KMS-11 (cell line): Measurements from ENCODE around the gene CPHXL.

ENCODE experiments used
- H2AFZ ChIP-seq: fragments of 200-600 bp; sonication (generic); 2 replicates; pipeline ENCODE4 v1.6.1; 2016; ENCODE audit warnings: antibody characterized with exemption, mixed run types, low read depth
- H3K27ac ChIP-seq: fragments of 200-600 bp; sonication (generic); 2 replicates; pipeline ENCODE4 v1.6.1; 2016; ENCODE audit warnings: mild to moderate bottlenecking, mixed run types
- H3K27me3 ChIP-seq: fragments of 200-600 bp; sonication (generic); 2 replicates; pipeline ENCODE4 v1.6.1; 2017; ENCODE audit warnings: mild to moderate bottlenecking, low read depth, mixed run types, moderate library complexity; ENCODE audit not compliant: insufficient read depth
- H3K36me3 ChIP-seq: fragments of 200-600 bp; sonication (generic); 2 replicates; pipeline ENCODE4 v1.6.1; 2017; ENCODE audit warnings: mild to moderate bottlenecking, mixed run types; ENCODE audit not compliant: insufficient read depth
- H3K4me1 ChIP-seq: fragments of 200-600 bp; sonication (generic); 2 replicates; pipeline ENCODE4 v1.6.1; 2016; ENCODE audit warnings: mild to moderate bottlenecking, low read depth, mixed run types; ENCODE audit not compliant: poor library complexity, severe bottlenecking
- H3K4me2 ChIP-seq: fragments of 200-600 bp; sonication (generic); 2 replicates; pipeline ENCODE4 v1.7.0; 2016; ENCODE audit warnings: mild to moderate bottlenecking, mixed run types
- H3K4me3 ChIP-seq: fragments of 200-600 bp; sonication (generic); IDR thresholded peaks from 2 replicates; pipeline ENCODE4 v1.6.1; 2017; ENCODE audit warnings: low read depth, low read length, mixed read lengths; ENCODE audit not compliant: insufficient read depth
- H3K79me2 ChIP-seq: fragments of 200-600 bp; sonication (generic); 2 replicates; pipeline ENCODE4 v1.6.1; 2016; ENCODE audit warnings: low read depth, mixed run types; ENCODE audit not compliant: insufficient read depth
- H3K9ac ChIP-seq: fragments of 200-600 bp; sonication (generic); 2 replicates; pipeline ENCODE4 v1.6.1; 2016; ENCODE audit warnings: mild to moderate bottlenecking, mixed run types
- H4K20me1 ChIP-seq: fragments of 200-600 bp; sonication (generic); 2 replicates; pipeline ENCODE4 v1.6.1; 2016; ENCODE audit warnings: mild to moderate bottlenecking, mixed run types; ENCODE audit not compliant: insufficient read depth
- CTCF ChIP-seq: fragments of 200-600 bp; sonication (generic); conservative IDR thresholded peaks from 2 replicates; pipeline ENCODE4 v1.6.1; 2017; ENCODE audit warnings: low read depth, mild to moderate bottlenecking, antibody characterized with exemption, low read length, moderate library complexity, mixed read lengths

The CPHXL gene

GRCh38 chr16:75763204-75763603, 36.9 kb upstream of the CPHXL start:
- Histone ChIP-seq H3K27ac (no peak overlapping the region), H3K79me2 (no peaks in the 10 kb centered on the region), H3K9ac (no peak overlapping the region), H3K4me3 (no peak overlapping the region), H3K36me3 (no peaks in the 10 kb centered on the region), H3K4me2 (no peak overlapping the region), H2AFZ (no peak overlapping the region), H3K4me1 (peaks cover 6% of the 10 kb centered on the region), H3K27me3 (no peaks in the 10 kb centered on the region), H4K20me1 (no peaks in the 10 kb centered on the region)
- no peak for TF ChIP-seq CTCF

- Histone ChIP-seq H3K27me3 (no peaks in the 10 kb centered on the region), H4K20me1 (no peaks in the 10 kb centered on the region), H3K4me2 (no peak overlapping the region), H3K79me2 (no peaks in the 10 kb centered on the region), H3K4me3 (no peak overlapping the region), H2AFZ (no peak overlapping the region), H3K4me1 (peaks cover 6% of the 10 kb centered on the region), H3K9ac (no peak overlapping the region), H3K27ac (no peak overlapping the region), H3K36me3 (no peaks in the 10 kb centered on the region)
- no peak for TF ChIP-seq CTCF
Measured at GRCh38 chr16:75762746-75763145, 36.5 kb upstream of the CPHXL start.

- Histone ChIP-seq H3K9ac (no peak overlapping the region), H3K27me3 (no peaks in the 10 kb centered on the region), H2AFZ (no peak overlapping the region), H3K79me2 (no peaks in the 10 kb centered on the region), H3K4me3 (no peak overlapping the region), H4K20me1 (no peaks in the 10 kb centered on the region), H3K4me2 (no peak overlapping the region), H3K4me1 (peaks cover 6% of the 10 kb centered on the region), H3K27ac (no peak overlapping the region), H3K36me3 (no peaks in the 10 kb centered on the region)
- no peak for TF ChIP-seq CTCF
Measured at GRCh38 chr16:75761108-75761507, 34.8 kb upstream of the CPHXL start.

- Histone ChIP-seq H3K9ac (no peak overlapping the region), H3K27me3 (no peaks in the 10 kb centered on the region), H2AFZ (no peak overlapping the region), H3K4me3 (no peak overlapping the region), H4K20me1 (no peaks in the 10 kb centered on the region), H3K4me1 (peaks cover 6% of the 10 kb centered on the region), H3K27ac (no peak overlapping the region), H3K4me2 (no peak overlapping the region), H3K79me2 (no peaks in the 10 kb centered on the region), H3K36me3 (no peaks in the 10 kb centered on the region)
- no peak for TF ChIP-seq CTCF
Measured at GRCh38 chr16:75760018-75760519, 33.8 kb upstream of the CPHXL start.
